HepG2 (cell line): ENCODE data around the gene NUDT13. TPM values are rescaled to one million over a fixed set of nuclear protein-coding genes. Genes with fewer than 3 reads are reported as not detected.

ENCODE experiments used
- ATF7-NPFF ChIP-seq: sonication (generic); formaldehyde crosslinking; IDR thresholded peaks from 2 replicates; pipeline ENCODE4 v1.8.1; 2023; ENCODE audit warnings: mild to moderate bottlenecking, low read depth, missing genetic modification reagents, moderate library complexity
- ELF4 ChIP-seq: sonication (generic); formaldehyde crosslinking; IDR thresholded peaks from 2 replicates; pipeline ENCODE4 v1.5.0; 2020; ENCODE audit warnings: missing genetic modification reagents, mild to moderate bottlenecking, moderate library complexity, borderline replicate concordance
- FOXC1 ChIP-seq: sonication (generic); formaldehyde crosslinking; IDR thresholded peaks from 2 replicates; pipeline ENCODE4 v1.8.0; 2022; ENCODE audit warnings: mild to moderate bottlenecking, missing genetic modification reagents, borderline replicate concordance
- GMEB1 ChIP-seq: sonication (generic); formaldehyde crosslinking; IDR thresholded peaks from 2 replicates; pipeline ENCODE4 v1.5.1; 2020; ENCODE audit warnings: missing genetic modification reagents, mild to moderate bottlenecking, borderline replicate concordance
- HDAC6 ChIP-seq: fragments of 200-600 bp; sonication (generic); IDR thresholded peaks from 2 replicates; pipeline ENCODE4 v1.7.0; 2017; ENCODE audit warnings: mild to moderate bottlenecking, antibody characterized with exemption, low read length, low read depth
- HNRNPL ChIP-seq: fragments of 200-400 bp; formaldehyde crosslinking; IDR thresholded peaks from 2 replicates; pipeline ENCODE4 v1.6.1; 2017; ENCODE audit warnings: mild to moderate bottlenecking, low read depth, low read length
- HOXA7 ChIP-seq: sonication (generic); formaldehyde crosslinking; IDR thresholded peaks from 2 replicates; pipeline ENCODE4 v1.8.1; 2022; ENCODE audit warnings: mild to moderate bottlenecking, missing genetic modification reagents, moderate library complexity
- PCBP2 ChIP-seq: fragments of 200-400 bp; formaldehyde crosslinking; optimal IDR thresholded peaks from 2 replicates; pipeline ENCODE3; 2018; ENCODE audit warnings: low read length, low read depth; ENCODE audit not compliant: poor library complexity, severe bottlenecking
- RAD51 ChIP-seq: fragments of 450-650 bp; IDR thresholded peaks from 2 replicates; pipeline ENCODE4 v1.6.1; 2016; ENCODE audit warnings: borderline replicate concordance
- TOE1 ChIP-seq: sonication (generic); formaldehyde crosslinking; IDR thresholded peaks from 2 replicates; pipeline ENCODE4 v1.4.0; 2020; ENCODE audit warnings: mild to moderate bottlenecking, missing genetic modification reagents
- ZBTB7B ChIP-seq: sonication (generic); formaldehyde crosslinking; IDR thresholded peaks from 2 replicates; pipeline ENCODE4 v1.4.0; 2020; ENCODE audit warnings: missing genetic modification reagents
- ZNF180 ChIP-seq: sonication (generic); formaldehyde crosslinking; IDR thresholded peaks from 2 replicates; pipeline ENCODE4 v1.4.0; 2020; ENCODE audit warnings: low read depth, missing genetic modification reagents, borderline replicate concordance
- ZNF343 ChIP-seq: sonication (generic); formaldehyde crosslinking; IDR thresholded peaks from 2 replicates; pipeline ENCODE4 v1.4.0; 2020; ENCODE audit warnings: mild to moderate bottlenecking, missing genetic modification reagents
- ZNF678 ChIP-seq: sonication (generic); formaldehyde crosslinking; IDR thresholded peaks from 2 replicates; pipeline ENCODE4 v1.4.0; 2020; ENCODE audit warnings: mild to moderate bottlenecking, missing genetic modification reagents
- ZNF720 ChIP-seq: sonication (generic); formaldehyde crosslinking; IDR thresholded peaks from 2 replicates; pipeline ENCODE4 v1.4.0; 2020; ENCODE audit warnings: missing genetic modification reagents
- ZSCAN25 ChIP-seq: sonication (generic); formaldehyde crosslinking; IDR thresholded peaks from 2 replicates; pipeline ENCODE4 v1.8.0; 2022; ENCODE audit warnings: mild to moderate bottlenecking, missing genetic modification reagents
- polyA plus RNA-seq, 8 experiments: library from polyadenylated mRNA; depleted of rRNA in 3 of 8; stranded (reverse) in 7 of 8; unstranded in 1 of 8; fragments of >200 nt; fragmentation: Illumina TruSeq in 4 of 8; extraction: Trizol in 4 of 8; gene quantifications; 2 replicates each; pipeline versions ENCODE4 v1.2.1 to v1.2.3, GENCODE V29; 2011 to 2016; ENCODE audit warnings: low read depth in 4 of 8, missing spikeins in 1 of 8, mixed read lengths in 1 of 8; ENCODE audit not compliant: insufficient read depth in 1 of 8
- total RNA-seq, 5 experiments: library from RNA; depleted of rRNA; stranded (reverse); fragments of >200 nt; fragmentation: Illumina TruSeq; extraction: Trizol; gene quantifications; 2 replicates each; pipeline ENCODE4 v1.2.3, GENCODE V29; 2016; ENCODE audit warnings: low read depth in 1 of 5
- TF ChIP-seq, protein P1 (sequence below): sonication (generic); formaldehyde crosslinking; conservative IDR thresholded peaks from 2 replicates; pipeline ENCODE4 v1.4.0; 2020; ENCODE audit warnings: mild to moderate bottlenecking, missing genetic modification reagents, moderate library complexity
- TF ChIP-seq, protein P2 (sequence below): IDR thresholded peaks from 2 replicates; pipeline ENCODE4 v1.6.1; 2016; ENCODE audit warnings: mild to moderate bottlenecking
- TF ChIP-seq, protein P3 (sequence below), 2 experiments: IDR thresholded peaks; 2 replicates each; pipeline ENCODE4 v1.6.1; 2011 to 2012; ENCODE audit warnings: low read length in 2 of 2, borderline replicate concordance in 1 of 2, low read depth in 1 of 2, mild to moderate bottlenecking in 1 of 2, moderate library complexity in 1 of 2

The NUDT13 gene
- total and polyA plus RNA-seq, 2 of the 13 experiments (the other 11 are each of a cell fraction or from before 2014, with no cell fraction given) = 4.2 to 6.5 TPM

- TF ChIP-seq, protein P1, sequence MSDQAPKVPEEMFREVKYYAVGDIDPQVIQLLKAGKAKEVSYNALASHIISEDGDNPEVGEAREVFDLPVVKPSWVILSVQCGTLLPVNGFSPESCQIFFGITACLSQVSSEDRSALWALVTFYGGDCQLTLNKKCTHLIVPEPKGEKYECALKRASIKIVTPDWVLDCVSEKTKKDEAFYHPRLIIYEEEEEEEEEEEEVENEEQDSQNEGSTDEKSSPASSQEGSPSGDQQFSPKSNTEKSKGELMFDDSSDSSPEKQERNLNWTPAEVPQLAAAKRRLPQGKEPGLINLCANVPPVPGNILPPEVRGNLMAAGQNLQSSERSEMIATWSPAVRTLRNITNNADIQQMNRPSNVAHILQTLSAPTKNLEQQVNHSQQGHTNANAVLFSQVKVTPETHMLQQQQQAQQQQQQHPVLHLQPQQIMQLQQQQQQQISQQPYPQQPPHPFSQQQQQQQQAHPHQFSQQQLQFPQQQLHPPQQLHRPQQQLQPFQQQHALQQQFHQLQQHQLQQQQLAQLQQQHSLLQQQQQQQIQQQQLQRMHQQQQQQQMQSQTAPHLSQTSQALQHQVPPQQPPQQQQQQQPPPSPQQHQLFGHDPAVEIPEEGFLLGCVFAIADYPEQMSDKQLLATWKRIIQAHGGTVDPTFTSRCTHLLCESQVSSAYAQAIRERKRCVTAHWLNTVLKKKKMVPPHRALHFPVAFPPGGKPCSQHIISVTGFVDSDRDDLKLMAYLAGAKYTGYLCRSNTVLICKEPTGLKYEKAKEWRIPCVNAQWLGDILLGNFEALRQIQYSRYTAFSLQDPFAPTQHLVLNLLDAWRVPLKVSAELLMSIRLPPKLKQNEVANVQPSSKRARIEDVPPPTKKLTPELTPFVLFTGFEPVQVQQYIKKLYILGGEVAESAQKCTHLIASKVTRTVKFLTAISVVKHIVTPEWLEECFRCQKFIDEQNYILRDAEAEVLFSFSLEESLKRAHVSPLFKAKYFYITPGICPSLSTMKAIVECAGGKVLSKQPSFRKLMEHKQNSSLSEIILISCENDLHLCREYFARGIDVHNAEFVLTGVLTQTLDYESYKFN = peak; percentile 47
- TF ChIP-seq ZNF678 (no peak), ZBTB7B (CRISPR knock-in tag) (peak; percentile 14; the same call in 1 of the 2 replicates), HDAC6 (no peak), PCBP2 (no peak), TOE1 (CRISPR knock-in tag) (no peak), HNRNPL (no peak), ZSCAN25 (CRISPR knock-in tag) (peak; percentile 78; the same call in 1 of the 2 replicates), FOXC1 (CRISPR knock-in tag) (peak; percentile 63; the same call in 1 of the 2 replicates), GMEB1 (peak; percentile 67; the same call in 1 of the 2 replicates), ZNF180 (no peak), ZNF720 (CRISPR knock-in tag) (no peak), RAD51 (no peak), HOXA7 (no peak), ZNF343 (CRISPR knock-in tag) (no peak), ELF4 (CRISPR knock-in tag) (peak; percentile 55; the same call in 1 of the 2 replicates), ATF7-NPFF (CRISPR knock-in tag) (no peak; the same call in 1 of the 2 replicates)
- TF ChIP-seq, protein P2, sequence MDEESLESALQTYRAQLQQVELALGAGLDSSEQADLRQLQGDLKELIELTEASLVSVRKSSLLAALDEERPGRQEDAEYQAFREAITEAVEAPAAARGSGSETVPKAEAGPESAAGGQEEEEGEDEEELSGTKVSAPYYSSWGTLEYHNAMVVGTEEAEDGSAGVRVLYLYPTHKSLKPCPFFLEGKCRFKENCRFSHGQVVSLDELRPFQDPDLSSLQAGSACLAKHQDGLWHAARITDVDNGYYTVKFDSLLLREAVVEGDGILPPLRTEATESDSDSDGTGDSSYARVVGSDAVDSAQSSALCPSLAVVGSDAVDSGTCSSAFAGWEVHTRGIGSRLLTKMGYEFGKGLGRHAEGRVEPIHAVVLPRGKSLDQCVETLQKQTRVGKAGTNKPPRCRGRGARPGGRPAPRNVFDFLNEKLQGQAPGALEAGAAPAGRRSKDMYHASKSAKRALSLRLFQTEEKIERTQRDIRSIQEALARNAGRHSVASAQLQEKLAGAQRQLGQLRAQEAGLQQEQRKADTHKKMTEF (CRISPR knock-in tag) = peak; percentile 93
- TF ChIP-seq, protein P3, sequence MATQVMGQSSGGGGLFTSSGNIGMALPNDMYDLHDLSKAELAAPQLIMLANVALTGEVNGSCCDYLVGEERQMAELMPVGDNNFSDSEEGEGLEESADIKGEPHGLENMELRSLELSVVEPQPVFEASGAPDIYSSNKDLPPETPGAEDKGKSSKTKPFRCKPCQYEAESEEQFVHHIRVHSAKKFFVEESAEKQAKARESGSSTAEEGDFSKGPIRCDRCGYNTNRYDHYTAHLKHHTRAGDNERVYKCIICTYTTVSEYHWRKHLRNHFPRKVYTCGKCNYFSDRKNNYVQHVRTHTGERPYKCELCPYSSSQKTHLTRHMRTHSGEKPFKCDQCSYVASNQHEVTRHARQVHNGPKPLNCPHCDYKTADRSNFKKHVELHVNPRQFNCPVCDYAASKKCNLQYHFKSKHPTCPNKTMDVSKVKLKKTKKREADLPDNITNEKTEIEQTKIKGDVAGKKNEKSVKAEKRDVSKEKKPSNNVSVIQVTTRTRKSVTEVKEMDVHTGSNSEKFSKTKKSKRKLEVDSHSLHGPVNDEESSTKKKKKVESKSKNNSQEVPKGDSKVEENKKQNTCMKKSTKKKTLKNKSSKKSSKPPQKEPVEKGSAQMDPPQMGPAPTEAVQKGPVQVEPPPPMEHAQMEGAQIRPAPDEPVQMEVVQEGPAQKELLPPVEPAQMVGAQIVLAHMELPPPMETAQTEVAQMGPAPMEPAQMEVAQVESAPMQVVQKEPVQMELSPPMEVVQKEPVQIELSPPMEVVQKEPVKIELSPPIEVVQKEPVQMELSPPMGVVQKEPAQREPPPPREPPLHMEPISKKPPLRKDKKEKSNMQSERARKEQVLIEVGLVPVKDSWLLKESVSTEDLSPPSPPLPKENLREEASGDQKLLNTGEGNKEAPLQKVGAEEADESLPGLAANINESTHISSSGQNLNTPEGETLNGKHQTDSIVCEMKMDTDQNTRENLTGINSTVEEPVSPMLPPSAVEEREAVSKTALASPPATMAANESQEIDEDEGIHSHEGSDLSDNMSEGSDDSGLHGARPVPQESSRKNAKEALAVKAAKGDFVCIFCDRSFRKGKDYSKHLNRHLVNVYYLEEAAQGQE (IDR thresholded peaks at IDR 0.05; ENCODE audit: borderline replicate concordance in 1 of 2, low read depth in 1 of 2, low read length in 2 of 2) = no peak
Observed at GRCh38 chr10:73167783-73168464, 57.7 kb downstream of the NUDT13 start, which contains the start of the genes ECD and FAM149B1 (continued).
